GM18505 (cell line): ENCODE measurements around the gene SLC39A11.
A peak's percentile ranks its signal among the peaks of the same experiment; 100 is the strongest.
"Not testable (repeated sequence)": the region's sequence is repeated elsewhere in the genome, so short reads cannot be mapped to it uniquely, and the experiment has no call there.

Experiments
- ATAC-seq: cut with Tn5 transposase; IDR thresholded peaks from one replicate; pipeline ENCODE4 v1.9.1; 2021; ENCODE audit not compliant: unreplicated experiment
- POLR2A ChIP-seq: IDR thresholded peaks from 4 replicates; pipeline ENCODE4 v1.6.1; 2011; ENCODE audit warnings: borderline replicate concordance; ENCODE audit not compliant: insufficient read depth, insufficient read length; ENCODE audit errors: extremely low read depth

Gene SLC39A11, protein sequence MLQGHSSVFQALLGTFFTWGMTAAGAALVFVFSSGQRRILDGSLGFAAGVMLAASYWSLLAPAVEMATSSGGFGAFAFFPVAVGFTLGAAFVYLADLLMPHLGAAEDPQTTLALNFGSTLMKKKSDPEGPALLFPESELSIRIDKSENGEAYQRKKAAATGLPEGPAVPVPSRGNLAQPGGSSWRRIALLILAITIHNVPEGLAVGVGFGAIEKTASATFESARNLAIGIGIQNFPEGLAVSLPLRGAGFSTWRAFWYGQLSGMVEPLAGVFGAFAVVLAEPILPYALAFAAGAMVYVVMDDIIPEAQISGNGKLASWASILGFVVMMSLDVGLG

DNA sequence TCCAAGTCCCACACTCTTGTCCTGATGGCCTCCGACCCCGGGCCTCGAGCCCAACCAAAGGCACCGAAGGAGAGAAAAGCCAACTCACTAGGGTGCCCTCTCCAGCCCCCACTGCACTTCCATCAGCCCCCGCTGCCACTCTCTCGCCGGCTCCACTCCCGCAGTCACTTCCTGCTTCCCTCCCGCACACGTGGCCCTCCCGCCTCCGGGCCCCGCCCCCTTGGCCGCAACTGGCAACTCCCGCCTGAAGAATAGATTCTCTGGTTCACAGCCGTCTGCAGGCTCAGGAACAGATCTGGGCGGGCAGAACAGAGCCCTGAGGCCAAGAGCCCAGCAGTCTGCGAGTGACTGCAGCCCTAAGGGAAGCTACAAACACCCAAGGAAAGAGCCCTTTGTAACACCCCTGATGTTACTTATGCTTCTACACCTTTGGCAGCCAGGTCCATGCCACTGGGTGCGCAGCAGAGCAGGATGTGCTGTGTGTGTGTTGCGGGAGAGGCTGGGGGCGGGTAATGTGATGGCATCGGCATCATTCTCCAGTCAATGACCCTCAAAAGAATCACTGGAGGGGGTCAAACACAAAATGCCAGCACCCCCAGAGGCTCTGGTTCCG lies at the start of gene SLC39A11:
TSS of gene SLC39A11 (minus strand) at position 166 of the 613 bp plus-strand sequence. CDS start 3,924 bp downstream, outside the sequence.
- peak; percentile 87 for TF ChIP-seq POLR2A
- ATAC-seq: peak; percentile 98

DNA sequence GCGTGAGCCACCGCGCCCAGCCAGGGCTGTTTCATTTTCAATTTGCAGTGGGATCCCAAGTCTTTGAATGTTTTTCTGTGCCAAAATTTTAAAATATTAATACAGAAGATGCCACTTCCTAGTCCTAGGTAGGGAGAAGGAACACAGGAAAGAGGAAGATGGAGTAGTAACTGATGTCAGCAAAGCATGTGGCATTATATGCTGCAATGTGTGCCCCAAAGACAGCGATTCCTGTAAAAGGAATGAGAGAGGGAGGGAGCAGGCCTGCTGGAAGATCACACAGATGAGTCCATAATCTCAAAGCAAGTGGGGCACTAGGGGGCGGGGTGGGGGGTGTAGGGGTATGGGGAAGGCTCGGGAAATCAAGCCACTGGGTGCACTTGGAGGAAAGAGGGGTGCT lies 48.9 kb upstream of the SLC39A11 start:
- no peak for TF ChIP-seq POLR2A
- no peak for ATAC-seq

GRCh38 chr17:73140566-73140965 lies 48.1 kb upstream of the SLC39A11 start:
- TF ChIP-seq POLR2A: no peak
- no peak for ATAC-seq

GRCh38 chr17:73139296-73139695 lies 46.8 kb upstream of the SLC39A11 start:
- no peak for TF ChIP-seq POLR2A
- ATAC-seq: no peak

GRCh38 chr17:73138541-73139138 lies 46.2 kb upstream of the SLC39A11 start:
- no peak for ATAC-seq
- no peak for TF ChIP-seq POLR2A

DNA sequence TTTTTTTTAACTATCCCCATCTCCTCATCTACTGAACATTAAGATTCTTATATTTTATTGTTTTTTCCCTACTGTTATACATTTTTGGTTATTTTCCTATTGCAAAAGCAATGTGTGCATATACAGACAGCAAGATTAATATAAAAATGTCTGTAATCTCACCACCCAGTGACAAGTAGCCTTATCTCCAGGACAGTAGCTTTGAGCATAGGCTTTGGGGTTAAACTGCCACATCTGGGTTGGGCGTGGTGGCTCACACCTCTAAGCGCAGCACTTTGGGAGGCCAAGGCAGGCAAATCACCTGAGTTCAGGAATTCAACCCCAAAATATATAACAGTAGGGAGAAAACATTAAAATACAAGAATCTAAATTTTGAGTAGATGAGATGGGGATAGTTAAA lies 44.9 kb upstream of the SLC39A11 start:
- TF ChIP-seq POLR2A: no peak
- no peak for ATAC-seq

GRCh38 chr17:73135766-73136165 lies 43.3 kb upstream of the SLC39A11 start:
- TF ChIP-seq POLR2A: no peak

DNA sequence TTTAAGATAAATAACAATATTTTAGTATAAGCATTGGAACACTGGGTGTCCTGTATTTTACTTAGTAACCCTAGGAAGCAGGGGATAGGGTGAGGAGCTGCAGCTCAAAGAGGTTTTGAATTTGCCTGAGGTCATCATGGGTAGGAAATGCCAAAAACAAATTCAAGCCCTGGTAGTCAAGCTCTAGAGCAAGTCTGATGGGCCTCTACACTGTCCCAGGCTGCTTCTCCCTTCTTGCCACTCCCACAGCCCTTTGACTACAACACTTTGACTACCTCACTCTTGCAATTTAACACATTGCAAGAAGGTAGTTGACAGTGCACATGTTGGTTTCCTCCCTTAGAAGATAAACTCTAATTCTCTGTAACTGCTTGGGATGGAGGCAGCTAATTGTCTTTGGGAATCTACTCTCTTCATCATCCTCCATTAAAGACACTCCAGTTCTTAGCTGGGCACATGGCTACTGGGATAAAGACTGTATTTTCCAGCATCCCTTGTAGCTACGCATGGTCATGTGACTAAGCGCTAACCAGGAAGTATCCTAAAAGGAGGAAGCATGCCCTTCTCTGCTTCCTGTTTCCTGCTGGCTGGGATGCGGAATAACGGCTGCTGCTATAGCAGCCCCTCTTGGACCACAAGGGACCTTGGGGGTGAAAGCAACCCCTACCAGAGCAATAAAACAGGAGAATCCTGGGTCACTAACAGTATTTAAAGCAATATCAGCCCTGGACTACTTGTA lies 41.6 kb upstream of the SLC39A11 start:
- no peak for ATAC-seq

More at GRCh38 chr17:73135766-73136165, 43.3 kb upstream of the SLC39A11 start:
- no peak for ATAC-seq

GRCh38 chr17:73132085-73132492 lies 39.6 kb upstream of the SLC39A11 start:
- ATAC-seq: no peak
- no peak for TF ChIP-seq POLR2A

More for the DNA sequence above, 41.6 kb upstream of the SLC39A11 start:
- TF ChIP-seq POLR2A: no peak

DNA sequence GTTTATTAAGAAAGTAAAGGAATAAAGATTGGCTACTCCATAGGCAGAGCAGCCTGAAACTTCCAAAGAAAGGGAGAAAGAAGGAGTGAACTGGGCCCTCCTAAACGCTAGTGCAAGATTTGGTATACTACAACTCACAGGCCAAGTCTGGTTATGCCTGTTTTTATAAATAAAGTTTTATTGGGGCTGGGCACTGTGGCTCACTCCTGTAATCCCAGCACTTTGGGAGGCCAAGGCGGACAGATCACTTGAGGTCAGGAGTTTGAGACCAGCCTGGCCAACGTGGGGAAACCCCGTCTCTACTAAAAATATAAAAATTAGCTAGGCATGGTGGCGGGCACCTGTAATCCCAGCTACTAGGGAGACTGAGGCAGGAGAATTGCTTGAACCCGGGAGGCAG lies 39.0 kb upstream of the SLC39A11 start:
- not testable (repeated sequence) for ATAC-seq

- TF ChIP-seq POLR2A: no peak
- no peak for ATAC-seq
Observed at GRCh38 chr17:73130977-73131376, 38.5 kb upstream of the SLC39A11 start.

DNA sequence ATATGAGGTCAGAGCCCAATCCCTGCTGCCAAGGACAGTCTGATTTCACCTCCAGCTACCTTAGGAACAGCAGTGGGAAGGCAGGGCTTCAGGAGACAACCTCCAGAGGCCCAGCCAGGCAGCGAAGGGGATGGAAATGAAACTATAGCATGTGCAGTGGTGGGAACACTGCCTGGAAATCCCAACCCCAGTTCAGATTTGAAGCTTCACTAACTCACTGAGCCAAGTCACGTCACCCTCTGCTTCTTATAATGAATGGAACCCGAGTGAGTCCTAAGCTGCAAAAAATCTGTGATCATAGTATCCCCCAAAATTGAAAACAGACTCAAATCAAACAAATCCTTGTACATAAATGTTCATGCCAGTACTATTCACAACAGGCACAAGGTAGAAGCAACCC lies 36.0 kb upstream of the SLC39A11 start:
- no peak for ATAC-seq
- no peak for TF ChIP-seq POLR2A

GRCh38 chr17:73126716-73127473 lies 34.4 kb upstream of the SLC39A11 start:
- no peak for TF ChIP-seq POLR2A
- ATAC-seq: no peak
